ENCODE data around the gene PITPNC1. TPM values are rescaled to one million over a fixed set of nuclear protein-coding genes. Genes with fewer than 3 reads are reported as not detected.

Gene PITPNC1
- total RNA-seq, 4 donors from 2014 or later: 9.1 to 15.1 (median 13.3) TPM

DNA sequence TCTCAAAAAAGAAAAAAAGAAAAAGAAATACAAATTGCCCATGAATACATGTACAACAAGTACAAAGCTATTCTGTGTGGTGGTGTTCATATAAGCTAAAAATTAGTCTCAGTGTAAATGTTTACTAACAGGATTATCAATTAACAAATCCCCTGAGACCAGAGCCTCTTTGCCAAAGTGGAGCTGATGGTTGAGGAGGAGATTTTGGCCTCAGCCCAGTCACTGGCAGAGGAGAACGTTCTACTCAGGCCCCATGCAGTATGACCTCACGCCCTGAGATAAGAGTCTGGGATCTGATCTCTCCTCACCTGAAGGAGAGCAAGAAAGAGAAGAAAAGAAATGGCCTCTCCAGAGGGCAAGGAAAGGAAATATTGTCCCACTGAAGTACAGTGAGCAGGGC is 305.1 kb downstream of the PITPNC1 start:
- Histone ChIP-seq H3K27me3 (no peaks in the 10 kb centered on the region), H3K36me3 (peaks cover 0 to 7% (median 0%) of the 10 kb centered on the region in 3 donors), H3K9me3 (no peaks in the 10 kb centered on the region), H3K4me1 (no peaks in the 10 kb centered on the region), H3K4me3 (no peak overlapping the region), H3K27ac (no peak overlapping the region)
- intact Hi-C loops (cut with DNase I): no loop called here
- no peak for DNase-seq
- 57 to 63% methylated on average over 2 of the region's 2 CpGs for WGBS, 2 donors
- TF ChIP-seq POLR2A (IDR thresholded peaks at IDR 0.05): no peak
- TF ChIP-seq, protein P1, sequence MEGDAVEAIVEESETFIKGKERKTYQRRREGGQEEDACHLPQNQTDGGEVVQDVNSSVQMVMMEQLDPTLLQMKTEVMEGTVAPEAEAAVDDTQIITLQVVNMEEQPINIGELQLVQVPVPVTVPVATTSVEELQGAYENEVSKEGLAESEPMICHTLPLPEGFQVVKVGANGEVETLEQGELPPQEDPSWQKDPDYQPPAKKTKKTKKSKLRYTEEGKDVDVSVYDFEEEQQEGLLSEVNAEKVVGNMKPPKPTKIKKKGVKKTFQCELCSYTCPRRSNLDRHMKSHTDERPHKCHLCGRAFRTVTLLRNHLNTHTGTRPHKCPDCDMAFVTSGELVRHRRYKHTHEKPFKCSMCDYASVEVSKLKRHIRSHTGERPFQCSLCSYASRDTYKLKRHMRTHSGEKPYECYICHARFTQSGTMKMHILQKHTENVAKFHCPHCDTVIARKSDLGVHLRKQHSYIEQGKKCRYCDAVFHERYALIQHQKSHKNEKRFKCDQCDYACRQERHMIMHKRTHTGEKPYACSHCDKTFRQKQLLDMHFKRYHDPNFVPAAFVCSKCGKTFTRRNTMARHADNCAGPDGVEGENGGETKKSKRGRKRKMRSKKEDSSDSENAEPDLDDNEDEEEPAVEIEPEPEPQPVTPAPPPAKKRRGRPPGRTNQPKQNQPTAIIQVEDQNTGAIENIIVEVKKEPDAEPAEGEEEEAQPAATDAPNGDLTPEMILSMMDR (IDR thresholded peaks at IDR 0.05): no peak

DNA sequence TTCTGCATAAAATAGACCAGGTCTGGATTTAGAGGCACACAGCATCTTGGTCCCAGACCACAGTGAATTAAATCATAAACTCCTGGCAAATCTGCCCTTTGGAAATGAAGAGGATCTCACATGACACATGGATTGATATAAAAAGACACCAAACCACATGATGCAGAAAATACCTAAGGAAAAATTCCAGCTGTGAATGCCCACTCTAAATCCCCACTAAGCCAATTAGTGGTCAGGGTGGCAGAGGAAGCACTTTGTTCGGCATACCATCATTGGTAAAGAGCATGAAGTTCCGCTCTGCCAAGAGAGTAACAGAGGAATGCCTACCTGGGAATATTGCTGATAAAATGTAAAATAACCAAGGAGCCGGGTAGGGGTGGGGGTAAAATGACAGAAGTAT is 308.3 kb downstream of the PITPNC1 start:
- Histone ChIP-seq H3K27ac (no peak overlapping the region), H3K4me1 (peaks cover 0 to 6% (median 0%) of the 10 kb centered on the region in 3 donors), H3K9me3 (no peaks in the 10 kb centered on the region), H3K27me3 (no peaks in the 10 kb centered on the region), H3K36me3 (no peaks in the 10 kb centered on the region), H3K4me3 (no peak overlapping the region)
- intact Hi-C loops (cut with DNase I): loop anchor here (5.0 kb wide), 1 partner anchor 308 kb away; the partner anchor contains the start of gene PITPNC1
- TF ChIP-seq POLR2A (IDR thresholded peaks at IDR 0.05): no peak
- TF ChIP-seq, protein P1 (IDR thresholded peaks at IDR 0.05): no peak
- 93 to 98% methylated on average over 3 of the region's 3 CpGs for WGBS, 2 donors
- DNase-seq: no peak

GRCh38 chr17:67686241-67686640 is 309.2 kb downstream of the PITPNC1 start:
- 82 to 83% methylated on average over 2 of the region's 2 CpGs for WGBS, 2 donors
- H3K36me3 ChIP-seq: no peaks in the 10 kb centered on the region
- H3K9me3 ChIP-seq: no peaks in the 10 kb centered on the region
- H3K27me3 ChIP-seq: no peaks in the 10 kb centered on the region
- peaks cover 0 to 6% (median 0%) of the 10 kb centered on the region in 3 donors for H3K4me1 ChIP-seq
- DNase-seq: no peak
- TF ChIP-seq, protein P1 (IDR thresholded peaks at IDR 0.05): no peak
- TF ChIP-seq POLR2A (IDR thresholded peaks at IDR 0.05): no peak
- H3K4me3 ChIP-seq: no peak overlapping the region
- intact Hi-C loops (cut with DNase I): loop anchor here (5.0 kb wide), 1 partner anchor 309 kb away; the partner anchor contains the start of gene PITPNC1
- H3K27ac ChIP-seq: no peak overlapping the region

GRCh38 chr17:67687511-67687910 is 310.4 kb downstream of the PITPNC1 start:
- 89 to 96% methylated on average over 2 of the region's 2 CpGs for WGBS, 2 donors
- Histone ChIP-seq H3K27me3 (no peaks in the 10 kb centered on the region), H3K4me1 (peaks cover 0 to 6% (median 0%) of the 10 kb centered on the region in 3 donors), H3K4me3 (no peak overlapping the region), H3K36me3 (peaks cover 0 to 3% (median 0%) of the 10 kb centered on the region in 3 donors), H3K27ac (no peak overlapping the region), H3K9me3 (no peaks in the 10 kb centered on the region)
- intact Hi-C loops (cut with DNase I): loop anchor here (5.0 kb wide), 1 partner anchor 310 kb away; the partner anchor contains the start of gene PITPNC1
- DNase-seq: no peak
- no peak for TF ChIP-seq POLR2A (IDR thresholded peaks at IDR 0.05)
- TF ChIP-seq, protein P1 (IDR thresholded peaks at IDR 0.05): no peak

- Histone ChIP-seq H3K9me3 (no peaks in the 10 kb centered on the region), H3K4me3 (no peak overlapping the region), H3K27ac (no peak overlapping the region), H3K36me3 (peaks cover 0 to 23% (median 0%) of the 10 kb centered on the region in 3 donors), H3K4me1 (peaks cover 0 to 6% (median 0%) of the 10 kb centered on the region in 3 donors), H3K27me3 (no peaks in the 10 kb centered on the region)
- no peak for DNase-seq
- no peak for TF ChIP-seq POLR2A (IDR thresholded peaks at IDR 0.05)
- TF ChIP-seq, protein P1 (IDR thresholded peaks at IDR 0.05): peak; percentile 60 to 91 (median 80)
- intact Hi-C loops (cut with DNase I): loop anchor here (5.0 kb wide), 1 partner anchor 312 kb away; the partner anchor contains the start of gene PITPNC1
- 42 to 49% methylated on average over 2 of the region's 2 CpGs for WGBS, 2 donors
Observed at GRCh38 chr17:67689534-67690177, 312.6 kb downstream of the PITPNC1 start.

All from esophagus squamous epithelium (tissue), 5 donors.